ENCODE measurements around the gene ACMSD.
"Not testable (repeated sequence)": the region's sequence is repeated elsewhere in the genome, so short reads cannot be mapped to it uniquely, and the experiment has no call there.

Gene ACMSD

GRCh38 chr2:134838143-134838620 is at the start of gene ACMSD:
TSS of gene ACMSD (plus strand) at chr2:134838616. CDS start at chr2:134838683, 67 bp downstream.
- no peak for DNase-seq (ENCODE audit: low read depth, low spot score)

- no peak for DNase-seq (ENCODE audit: low read depth, low spot score)
These were observed 47.9 kb upstream of the ACMSD start for GRCh38 chr2:134790487-134790886.

- DNase-seq (ENCODE audit: low read depth, low spot score): no peak
These were observed 46.8 kb upstream of the ACMSD start for GRCh38 chr2:134791616-134792015.

GRCh38 chr2:134792186-134792585 is 46.2 kb upstream of the ACMSD start:
- DNase-seq (ENCODE audit: low read depth, low spot score): no peak

- DNase-seq (ENCODE audit: low read depth, low spot score): no peak
These were observed 42.7 kb upstream of the ACMSD start for GRCh38 chr2:134795765-134796164.

GRCh38 chr2:134796373-134796772 is 42.0 kb upstream of the ACMSD start:
- DNase-seq (ENCODE audit: low read depth, low spot score): no peak

GRCh38 chr2:134799936-134800335 is 38.5 kb upstream of the ACMSD start:
- DNase-seq (ENCODE audit: low read depth, low spot score): no peak

GRCh38 chr2:134800341-134800740 is 38.1 kb upstream of the ACMSD start:
- DNase-seq (ENCODE audit: low read depth, low spot score): no peak

GRCh38 chr2:134803609-134804405 is 34.6 kb upstream of the ACMSD start:
- not testable (repeated sequence) for DNase-seq (ENCODE audit: low read depth, low spot score)

GRCh38 chr2:134815741-134816140 is 22.7 kb upstream of the ACMSD start:
- DNase-seq (ENCODE audit: low read depth, low spot score): no peak

- no peak for DNase-seq (ENCODE audit: low read depth, low spot score)
These were observed 20.1 kb upstream of the ACMSD start for GRCh38 chr2:134818321-134818720.

- no peak for DNase-seq (ENCODE audit: low read depth, low spot score)
These were observed 19.1 kb upstream of the ACMSD start for GRCh38 chr2:134819334-134819733.

GRCh38 chr2:134823431-134823830 is 15.0 kb upstream of the ACMSD start:
- no peak for DNase-seq (ENCODE audit: low read depth, low spot score)

- no peak for DNase-seq (ENCODE audit: low read depth, low spot score)
These were observed 14.6 kb upstream of the ACMSD start for GRCh38 chr2:134823832-134824231.

- DNase-seq (ENCODE audit: low read depth, low spot score): not testable (repeated sequence)
These were observed 12.7 kb upstream of the ACMSD start for GRCh38 chr2:134825716-134826115.

GRCh38 chr2:134835471-134835870 is 2.9 kb upstream of the ACMSD start:
- no peak for DNase-seq (ENCODE audit: low read depth, low spot score)

GRCh38 chr2:134836986-134837385 is 1.4 kb upstream of the ACMSD start:
- no peak for DNase-seq (ENCODE audit: low read depth, low spot score)

GRCh38 chr2:134839649-134840048 is 1.2 kb downstream of the ACMSD start:
- DNase-seq (ENCODE audit: low read depth, low spot score): no peak

GRCh38 chr2:134842930-134843490 is 4.6 kb downstream of the ACMSD start:
- no peak for DNase-seq (ENCODE audit: low read depth, low spot score)

GRCh38 chr2:134843968-134844367 is 5.6 kb downstream of the ACMSD start:
- no peak for DNase-seq (ENCODE audit: low read depth, low spot score)

GRCh38 chr2:134845028-134845427 is 6.6 kb downstream of the ACMSD start:
- DNase-seq (ENCODE audit: low read depth, low spot score): no peak

GRCh38 chr2:134845719-134846118 is 7.3 kb downstream of the ACMSD start:
- DNase-seq (ENCODE audit: low read depth, low spot score): no peak

- DNase-seq (ENCODE audit: low read depth, low spot score): no peak
These were observed 7.8 kb downstream of the ACMSD start for GRCh38 chr2:134846213-134846612.

Data from iPS DF 19.7 (cell line).